H9 (cell line): ENCODE measurements around the gene C5orf15. TPM values are rescaled to one million over a fixed set of nuclear protein-coding genes. Genes with fewer than 3 reads are reported as not detected.

Experiments used
- DNase-seq: peaks from one replicate; pipeline ENCODE4 v3.0.0-alpha.2; 2017
- H2AFZ ChIP-seq: one replicate; pipeline ENCODE4 v1.6.1; 2013; ENCODE audit warnings: mild to moderate bottlenecking, low read length, control low read depth, moderate library complexity
- H2AK5ac ChIP-seq: 2 replicates; pipeline ENCODE4 v1.6.1; 2013; ENCODE audit warnings: low read length, control low read depth, mixed read lengths; ENCODE audit not compliant: insufficient read length
- H2BK120ac ChIP-seq: one replicate; pipeline ENCODE4 v1.6.1; 2013; ENCODE audit warnings: low read depth, mild to moderate bottlenecking, low read length, control low read depth, inconsistent platforms; ENCODE audit not compliant: poor library complexity, severe bottlenecking
- H2BK12ac ChIP-seq: 2 replicates; pipeline ENCODE4 v1.6.1; 2013; ENCODE audit warnings: low read length, control low read depth, mixed read lengths, low read depth; ENCODE audit not compliant: insufficient read length
- H2BK15ac ChIP-seq: 2 replicates; pipeline ENCODE4 v1.6.1; 2013; ENCODE audit warnings: low read depth, low read length, control low read depth
- H2BK20ac ChIP-seq: one replicate; pipeline ENCODE4 v1.6.1; 2013; ENCODE audit warnings: low read depth, mild to moderate bottlenecking, low read length, control low read depth, inconsistent platforms; ENCODE audit not compliant: poor library complexity, severe bottlenecking
- H2BK5ac ChIP-seq: 2 replicates; pipeline ENCODE4 v1.6.1; 2013; ENCODE audit warnings: low read length, control low read depth, mixed read lengths; ENCODE audit not compliant: insufficient read length
- H3K14ac ChIP-seq: 2 replicates; pipeline ENCODE4 v1.6.1; 2013; ENCODE audit warnings: low read length, control low read depth; ENCODE audit not compliant: insufficient read depth
- H3K18ac ChIP-seq: 2 replicates; pipeline ENCODE4 v1.6.1; 2013; ENCODE audit warnings: low read depth, mild to moderate bottlenecking, mixed read lengths, low read length, control low read depth; ENCODE audit not compliant: insufficient read length
- H3K23ac ChIP-seq: 2 replicates; pipeline ENCODE4 v1.6.1; 2013; ENCODE audit warnings: low read length, control low read depth, mixed read lengths, low read depth; ENCODE audit not compliant: insufficient read length
- H3K23me2 ChIP-seq: 2 replicates; pipeline ENCODE4 v1.6.1; 2013; ENCODE audit warnings: low read depth, mild to moderate bottlenecking, mixed read lengths, low read length, control low read depth; ENCODE audit not compliant: insufficient read length, poor library complexity, severe bottlenecking
- H3K27ac ChIP-seq: 2 replicates; pipeline ENCODE4 v1.5.1; 2013; ENCODE audit warnings: low read length, control low read depth, mixed read lengths, low read depth; ENCODE audit not compliant: insufficient read length
- H3K27me3 ChIP-seq: 2 replicates; pipeline ENCODE4 v1.6.1; 2013; ENCODE audit warnings: low read length, control low read depth, inconsistent platforms; ENCODE audit not compliant: insufficient read depth
- H3K4ac ChIP-seq: 2 replicates; pipeline ENCODE4 v1.6.1; 2013; ENCODE audit warnings: low read depth, mild to moderate bottlenecking, control low read depth, inconsistent platforms, low read length, moderate library complexity
- H3K4me1 ChIP-seq: 2 replicates; pipeline ENCODE4 v1.6.1; 2013; ENCODE audit warnings: low read length, control low read depth, inconsistent platforms; ENCODE audit not compliant: insufficient read depth
- H3K4me2 ChIP-seq: 2 replicates; pipeline ENCODE4 v1.6.1; 2013; ENCODE audit warnings: low read length, control low read depth, mixed read lengths; ENCODE audit not compliant: insufficient read length, insufficient read depth
- H3K56ac ChIP-seq: 2 replicates; pipeline ENCODE4 v1.6.1; 2013; ENCODE audit warnings: low read depth, mild to moderate bottlenecking, mixed read lengths, low read length, control low read depth; ENCODE audit not compliant: insufficient read length
- H3K79me1 ChIP-seq: 2 replicates; pipeline ENCODE4 v1.6.1; 2013; ENCODE audit warnings: low read depth, mild to moderate bottlenecking, moderate library complexity, low read length, control low read depth, inconsistent platforms; ENCODE audit not compliant: insufficient read depth, poor library complexity, severe bottlenecking
- H3K79me2 ChIP-seq: 2 replicates; pipeline ENCODE4 v1.6.1; 2013; ENCODE audit warnings: low read length, control low read depth, inconsistent platforms; ENCODE audit not compliant: insufficient read depth
- H3K9ac ChIP-seq: 2 replicates; pipeline ENCODE4 v1.6.1; 2013; ENCODE audit warnings: low read length, control low read depth, mixed read lengths; ENCODE audit not compliant: insufficient read length; ENCODE audit errors: extremely low read depth
- H3K9me3 ChIP-seq: one replicate; pipeline ENCODE4 v1.6.1; 2013; ENCODE audit warnings: low read depth, low read length, inconsistent platforms; ENCODE audit not compliant: control insufficient read depth
- H3T11ph ChIP-seq: one replicate; pipeline ENCODE4 v1.6.1; 2013; ENCODE audit warnings: mild to moderate bottlenecking, low read length, control low read depth, inconsistent platforms
- H4K20me1 ChIP-seq: one replicate; pipeline ENCODE4 v1.6.1; 2013; ENCODE audit not compliant: control insufficient read depth, insufficient read length, insufficient read depth
- H4K5ac ChIP-seq: 2 replicates; pipeline ENCODE4 v1.6.1; 2013; ENCODE audit warnings: low read depth, mild to moderate bottlenecking, mixed read lengths, low read length, control low read depth; ENCODE audit not compliant: insufficient read length
- H4K8ac ChIP-seq: replicated peaks from 2 replicates; pipeline ENCODE4 v1.6.1; 2013; ENCODE audit warnings: low read length, control low read depth, mixed read lengths, low read depth; ENCODE audit not compliant: insufficient read length
- H4K91ac ChIP-seq: 2 replicates; pipeline ENCODE4 v1.6.1; 2013; ENCODE audit warnings: low read depth, mild to moderate bottlenecking, moderate library complexity, mixed read lengths, low read length, control low read depth; ENCODE audit not compliant: insufficient read length
- H3K27ac Mint-ChIP-seq, 3 experiments: 2 replicates in 2 of 3; 3 replicates in 1 of 3; pipeline ENCODE4 v1.8.0; 2020 to 2021; ENCODE audit warnings: mixed read lengths in 3 of 3, mild to moderate bottlenecking in 1 of 3, moderate library complexity in 1 of 3
- H3K27me3 Mint-ChIP-seq: 2 replicates; pipeline ENCODE4 v1.8.0; 2021; ENCODE audit warnings: low read depth, mild to moderate bottlenecking, moderate library complexity, mixed read lengths
- H3K36me3 Mint-ChIP-seq, 3 experiments: 2 replicates in 2 of 3; 3 replicates in 1 of 3; pipeline ENCODE4 v1.8.0; 2020 to 2021; ENCODE audit warnings: low read depth in 3 of 3, mixed read lengths in 3 of 3; ENCODE audit not compliant: insufficient read depth in 1 of 3
- H3K4me1 Mint-ChIP-seq, 2 experiments: 2 replicates each; pipeline ENCODE4 v1.8.0; 2020; ENCODE audit warnings: mixed read lengths in 2 of 2
- H3K4me3 Mint-ChIP-seq, 2 experiments: 2 replicates in 1 of 2; 3 replicates in 1 of 2; pipeline ENCODE4 v1.8.0; 2020 to 2021; ENCODE audit warnings: mild to moderate bottlenecking in 2 of 2, mixed read lengths in 2 of 2, moderate library complexity in 1 of 2
- H3K9me3 Mint-ChIP-seq, 2 experiments: 2 replicates in 1 of 2; 3 replicates in 1 of 2; pipeline ENCODE4 v1.8.0; 2020; ENCODE audit warnings: mild to moderate bottlenecking in 2 of 2, mixed read lengths in 2 of 2, moderate library complexity in 1 of 2
- WGBS: extraction: QIAGEN DNeasy Blood & Tissue Kit; methylation state at CpG from one replicate; pipeline ENCODE4 v1.1.7; 2013; ENCODE audit warnings: missing lambda C conversion rate, low lambda C conversion rate, mixed read lengths; ENCODE audit not compliant: insufficient read length; ENCODE audit errors: extremely low coverage; 5-methylcytosine and 5-hydroxymethylcytosine counted together
- total RNA-seq: library from RNA; stranded (reverse); gene quantifications from 2 replicates; pipeline ENCODE4 v1.2.1, GENCODE V29; 2021
- TF ChIP-seq, protein P1 (sequence below): fragments of 200-600 bp; sonication (generic); conservative IDR thresholded peaks from 3 replicates; pipeline ENCODE4 v1.8.0; 2021; ENCODE audit warnings: antibody characterized with exemption, mild to moderate bottlenecking

Gene C5orf15
- total RNA-seq, 1 experiment from 2014 or later, result 33.4 TPM

DNA sequence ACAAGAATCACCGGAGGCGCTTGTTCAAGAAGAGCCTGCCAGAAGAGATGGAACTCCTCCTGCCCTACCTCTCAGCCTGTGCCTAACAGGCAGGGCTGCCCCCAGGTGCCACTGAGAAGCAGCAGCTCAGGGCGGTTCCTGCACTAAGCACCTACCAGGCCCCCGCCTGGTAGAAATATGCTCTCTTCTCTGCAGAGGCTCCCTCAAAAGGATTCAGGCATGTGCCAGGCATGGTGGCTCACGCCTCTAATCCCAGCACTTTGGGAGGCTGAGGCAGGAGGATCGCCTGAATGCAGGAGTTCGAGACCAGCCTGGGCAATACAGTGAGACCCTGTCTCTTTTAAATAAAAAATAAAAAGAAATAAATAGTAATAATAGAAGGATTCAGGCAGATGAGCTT, 30.4 kb upstream of the C5orf15 start:
- Histone ChIP-seq H2BK120ac (no peak overlapping the region), H3K4me1 (peaks cover 6% of the 10 kb centered on the region; the same call in 1 of the 2 replicates), H4K5ac (no peak overlapping the region), H4K20me1 (peaks cover 5% of the 10 kb centered on the region), H2AFZ (no peak overlapping the region), H3K27ac (no peak overlapping the region), H3K23ac (no peak overlapping the region), H3K18ac (no peak overlapping the region), H4K91ac (no peak overlapping the region), H3K4me2 (no peak overlapping the region), H3T11ph (no peak overlapping the region), H2BK20ac (no peak overlapping the region), H2AK5ac (no peak overlapping the region), H2BK5ac (no peak overlapping the region), H3K4ac (no peak overlapping the region), H3K9me3 (no peaks in the 10 kb centered on the region), H3K56ac (no peak overlapping the region), H3K79me1 (peaks cover 14% of the 10 kb centered on the region), H2BK15ac (no peak overlapping the region), H4K8ac (no peak overlapping the region), H3K14ac (no peak overlapping the region; the same call in 1 of the 2 replicates), H3K23me2 (peaks cover 9% of the 10 kb centered on the region), H3K9ac (no peak overlapping the region), H3K27me3 (no peaks in the 10 kb centered on the region), H3K79me2 (peaks cover 88% of the 10 kb centered on the region), H2BK12ac (no peak overlapping the region)
- peaks cover 14 to 26% (median 17%) of the 10 kb centered on the region in 3 experiments; a peak in 6 of 7 replicates for H3K36me3 Mint-ChIP-seq
- no peak overlapping the region for H3K4me3 Mint-ChIP-seq
- H3K27me3 Mint-ChIP-seq, result no peaks in the 10 kb centered on the region
- H3K4me1 Mint-ChIP-seq, result peaks cover 60 to 62% of the 10 kb centered on the region in 2 experiments
- H3K27ac Mint-ChIP-seq, result no peak overlapping the region
- TF ChIP-seq, protein P1, sequence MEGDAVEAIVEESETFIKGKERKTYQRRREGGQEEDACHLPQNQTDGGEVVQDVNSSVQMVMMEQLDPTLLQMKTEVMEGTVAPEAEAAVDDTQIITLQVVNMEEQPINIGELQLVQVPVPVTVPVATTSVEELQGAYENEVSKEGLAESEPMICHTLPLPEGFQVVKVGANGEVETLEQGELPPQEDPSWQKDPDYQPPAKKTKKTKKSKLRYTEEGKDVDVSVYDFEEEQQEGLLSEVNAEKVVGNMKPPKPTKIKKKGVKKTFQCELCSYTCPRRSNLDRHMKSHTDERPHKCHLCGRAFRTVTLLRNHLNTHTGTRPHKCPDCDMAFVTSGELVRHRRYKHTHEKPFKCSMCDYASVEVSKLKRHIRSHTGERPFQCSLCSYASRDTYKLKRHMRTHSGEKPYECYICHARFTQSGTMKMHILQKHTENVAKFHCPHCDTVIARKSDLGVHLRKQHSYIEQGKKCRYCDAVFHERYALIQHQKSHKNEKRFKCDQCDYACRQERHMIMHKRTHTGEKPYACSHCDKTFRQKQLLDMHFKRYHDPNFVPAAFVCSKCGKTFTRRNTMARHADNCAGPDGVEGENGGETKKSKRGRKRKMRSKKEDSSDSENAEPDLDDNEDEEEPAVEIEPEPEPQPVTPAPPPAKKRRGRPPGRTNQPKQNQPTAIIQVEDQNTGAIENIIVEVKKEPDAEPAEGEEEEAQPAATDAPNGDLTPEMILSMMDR, result no peak
- DNase-seq, result no peak
- WGBS, result no CpG with 5 or more reads among the region's 7 CpGs
- H3K9me3 Mint-ChIP-seq, result peaks cover 0 to 2% of the 10 kb centered on the region in 2 experiments; a peak in 1 of 5 replicates
